HG02642 (cell line): ENCODE measurements around the gene PRSS53.

Experiments used
- ATAC-seq: cut with Tn5 transposase; IDR thresholded peaks from one replicate; pipeline ENCODE4 v1.9.1; 2021; ENCODE audit warnings: mild to moderate bottlenecking; ENCODE audit not compliant: unreplicated experiment, poor library complexity

The PRSS53 gene

GRCh38 chr16:31061126-31061812, 27.5 kb downstream of the PRSS53 start:
- no peak for ATAC-seq

- no peak for ATAC-seq
These were observed 33.1 kb downstream of the PRSS53 start for GRCh38 chr16:31055613-31056012.

DNA sequence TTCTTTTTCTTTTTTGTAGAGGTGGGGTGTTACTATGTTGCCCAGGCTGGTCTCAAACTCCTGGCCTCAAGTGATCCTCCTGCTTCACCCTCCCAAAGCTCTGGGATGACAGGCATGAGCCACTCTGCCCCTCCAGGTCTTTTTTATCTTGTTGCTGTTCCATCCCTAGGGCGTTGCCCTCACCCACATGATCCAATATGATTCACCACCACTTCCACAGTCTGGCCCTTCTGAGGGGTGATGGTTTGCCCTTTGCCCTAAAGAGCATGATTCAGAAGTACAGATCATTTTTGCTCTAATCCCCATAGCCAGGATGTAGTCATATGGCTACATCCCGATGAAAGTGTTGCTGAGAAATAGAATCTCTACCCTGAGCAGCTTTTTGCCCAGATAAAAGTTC, 36.6 kb downstream of the PRSS53 start:
- ATAC-seq = no peak

DNA sequence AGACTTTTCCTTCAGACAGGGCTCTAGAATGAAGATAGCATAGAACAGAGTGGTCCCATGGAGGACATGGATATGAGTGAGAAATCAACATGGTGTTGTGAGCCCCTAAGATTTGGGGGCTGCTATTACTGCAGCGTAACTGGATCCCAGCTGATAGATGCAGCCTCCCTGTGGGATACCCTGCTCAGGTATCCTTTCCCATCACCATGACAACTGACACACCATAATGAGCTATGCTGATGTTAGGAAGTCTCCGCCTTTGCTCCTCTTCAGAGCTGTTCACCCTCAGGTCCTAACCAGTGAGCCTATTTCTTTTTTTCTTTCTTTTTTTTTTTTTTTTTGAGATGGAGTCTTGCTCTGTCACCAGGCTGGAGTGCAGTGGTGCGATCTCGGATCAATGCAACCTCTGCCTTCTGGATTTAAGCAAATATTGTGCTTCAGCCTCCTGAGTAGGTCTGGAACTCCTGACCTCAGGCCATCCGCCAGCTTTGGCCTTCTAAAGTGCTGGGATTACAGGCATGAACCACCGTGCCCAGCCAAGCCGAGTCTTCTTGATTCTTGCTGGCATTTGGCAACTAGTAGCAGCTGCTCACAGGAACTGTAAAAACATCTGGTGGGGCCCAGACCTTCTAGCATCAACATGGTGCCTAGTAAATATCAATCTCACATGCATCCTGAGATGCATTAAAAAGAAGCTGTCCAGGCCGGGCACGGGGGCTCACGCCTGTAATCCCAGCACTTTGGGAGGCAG, 38.3 kb downstream of the PRSS53 start:
- no peak for ATAC-seq

- no peak for ATAC-seq
These were observed 44.8 kb downstream of the PRSS53 start for GRCh38 chr16:31043898-31044481.

GRCh38 chr16:31043352-31043751, 45.4 kb downstream of the PRSS53 start:
- no peak for ATAC-seq

DNA sequence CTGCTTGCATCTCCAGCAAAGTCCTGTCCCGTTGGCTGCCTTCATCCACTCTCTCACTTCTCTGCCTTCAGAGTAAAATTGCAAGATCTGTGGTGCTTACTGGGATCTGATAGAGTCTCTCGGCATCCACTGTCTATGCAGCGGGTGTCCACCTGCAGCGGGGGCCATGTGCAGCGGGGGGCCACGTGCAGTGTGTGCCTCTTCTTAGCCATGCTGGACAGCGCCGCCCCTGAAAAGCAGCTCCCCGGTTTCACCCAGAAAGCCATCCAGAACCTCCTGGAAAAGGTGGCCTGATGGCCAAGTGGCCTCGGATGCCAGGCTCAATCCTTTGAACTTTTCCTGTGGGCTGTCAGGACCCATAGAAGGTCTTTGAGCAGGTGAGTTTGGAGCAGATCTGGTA, 45.9 kb downstream of the PRSS53 start:
- ATAC-seq = no peak

DNA sequence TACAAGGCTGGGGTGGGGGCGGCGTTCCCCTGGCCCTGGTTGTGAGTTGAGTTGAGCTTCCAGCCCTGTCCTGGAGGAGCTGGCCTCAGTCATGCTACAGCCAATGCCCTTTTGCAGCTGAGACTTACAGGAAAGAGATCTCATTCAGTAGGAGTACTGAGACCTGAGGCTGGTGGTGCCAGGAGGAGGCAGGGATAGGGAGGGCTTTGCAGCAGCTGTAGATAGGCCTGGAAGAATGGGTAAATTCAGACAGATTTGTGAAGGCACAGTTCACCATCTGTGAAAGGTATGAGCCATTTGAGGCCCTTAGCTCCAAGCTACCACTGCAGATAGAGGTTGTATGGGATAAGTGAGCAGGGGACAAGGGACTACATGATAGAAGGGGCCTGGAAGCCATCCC, 49.8 kb downstream of the PRSS53 start:
- ATAC-seq = no peak

GRCh38 chr16:31036691-31037090, 52.1 kb downstream of the PRSS53 start:
- ATAC-seq = no peak

GRCh38 chr16:31033709-31034492, 54.8 kb downstream of the PRSS53 start:
- ATAC-seq = peak; percentile 48
